GM18951 (cell line): ENCODE data around the gene DIRAS1.

ENCODE experiments used
- POLR2A ChIP-seq: IDR thresholded peaks from 4 replicates; pipeline ENCODE4 v1.6.1; 2011; ENCODE audit warnings: mild to moderate bottlenecking; ENCODE audit not compliant: insufficient read length, insufficient read depth; ENCODE audit errors: extremely low read depth
- in situ Hi-C: fragments of 300-500 bp; cut with MboI; formaldehyde crosslinking; loops from one replicate; pipeline ENCODE4 v1.12.0; 2022; ENCODE audit warnings: low sequenced_read_pairs, mixed read lengths, inconsistent platforms; ENCODE audit not compliant: unreplicated experiment

Gene DIRAS1

DNA sequence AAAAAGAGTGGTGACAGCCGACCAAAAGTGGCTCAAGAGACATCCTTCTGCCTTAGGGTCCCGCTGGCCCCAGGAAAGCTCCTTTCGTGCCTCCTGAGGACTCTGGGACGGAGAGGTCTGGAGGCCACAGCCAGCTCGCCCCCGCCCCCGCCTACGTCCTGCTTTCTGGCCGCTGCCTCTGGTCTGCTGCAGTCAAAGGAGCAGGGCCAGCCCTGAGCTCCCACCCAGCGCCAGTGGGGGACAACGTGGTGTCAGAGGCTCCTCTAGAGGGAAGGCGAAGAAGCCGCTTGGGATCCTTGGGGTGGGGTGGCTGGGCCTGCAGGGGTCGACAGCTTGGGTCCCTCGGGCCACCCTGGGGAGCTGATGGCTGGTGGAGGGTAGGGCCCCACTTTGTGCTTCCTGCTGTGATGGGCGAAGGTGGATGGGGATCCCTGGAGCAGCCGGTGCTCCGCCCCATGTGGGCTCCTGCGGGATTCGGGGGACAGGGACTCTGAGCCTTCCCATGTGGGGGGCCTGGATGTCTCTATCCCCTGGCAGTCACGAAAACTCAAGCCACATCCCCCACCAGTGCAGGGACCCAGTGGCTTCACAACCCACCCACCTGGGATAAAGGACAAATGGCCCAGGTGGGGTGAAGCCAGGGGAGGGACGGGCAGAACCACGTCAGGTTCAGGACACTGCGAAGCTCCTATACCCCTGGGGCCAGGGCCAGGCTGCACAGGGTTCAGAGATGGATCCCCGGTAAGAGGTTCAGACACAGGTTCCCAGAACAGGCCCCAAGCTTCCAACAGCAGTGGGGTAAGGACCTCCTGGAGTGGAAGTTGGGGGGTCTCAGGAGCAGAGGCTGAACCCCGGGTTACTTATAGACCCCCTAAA lies 9.0 kb upstream of the DIRAS1 start:
- in situ Hi-C loops = no loop called here
- no peak for TF ChIP-seq POLR2A

DNA sequence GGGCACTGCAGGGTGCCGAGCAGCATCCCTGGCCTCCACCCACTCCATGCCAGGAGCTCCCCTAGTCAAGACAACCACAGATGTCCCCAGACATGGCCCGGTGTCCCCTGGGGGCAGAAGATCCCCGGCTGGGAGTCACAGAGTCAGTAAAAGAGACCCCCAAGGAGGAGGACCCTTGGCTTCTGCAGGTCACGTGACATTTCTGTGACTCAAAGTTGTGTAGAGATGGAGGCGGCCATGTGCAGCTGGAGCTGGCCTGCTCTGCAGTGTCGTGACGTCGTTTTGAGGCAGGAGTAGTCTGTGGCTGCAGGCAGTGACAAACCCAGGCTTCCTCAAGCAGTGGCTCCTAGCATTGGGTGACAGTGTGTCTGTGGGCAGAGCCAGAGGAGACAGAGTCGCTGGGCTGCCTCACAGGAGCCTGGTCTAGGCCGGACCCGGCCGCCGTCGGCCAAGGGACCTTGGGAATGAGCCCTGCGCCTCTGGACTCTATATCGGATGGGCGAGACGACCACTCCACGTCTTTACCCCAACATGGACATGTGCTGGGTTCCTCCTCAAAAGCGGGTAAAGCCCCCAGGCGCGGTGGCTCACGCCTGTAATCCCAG lies 7.7 kb upstream of the DIRAS1 start:
- in situ Hi-C loops = no loop called here

DNA sequence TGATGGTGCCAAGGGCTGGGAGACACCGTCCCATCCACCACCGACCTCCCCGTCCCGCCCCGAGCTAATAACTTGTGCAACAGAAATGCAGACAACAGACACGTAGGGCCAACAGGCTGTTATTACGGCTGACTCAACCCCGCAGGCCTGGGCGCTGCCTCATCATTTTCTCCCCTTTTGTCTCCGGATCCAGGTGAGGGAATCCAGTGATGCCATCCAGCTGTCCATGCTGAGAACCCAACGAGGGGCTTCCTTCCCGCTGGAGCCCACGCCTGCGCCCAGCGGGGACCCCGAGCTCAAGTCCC lies 6.4 kb upstream of the DIRAS1 start:
- in situ Hi-C loops = no loop called here
- no peak for TF ChIP-seq POLR2A

More for the DNA sequence above, 7.7 kb upstream of the DIRAS1 start:
- TF ChIP-seq POLR2A = no peak

DNA sequence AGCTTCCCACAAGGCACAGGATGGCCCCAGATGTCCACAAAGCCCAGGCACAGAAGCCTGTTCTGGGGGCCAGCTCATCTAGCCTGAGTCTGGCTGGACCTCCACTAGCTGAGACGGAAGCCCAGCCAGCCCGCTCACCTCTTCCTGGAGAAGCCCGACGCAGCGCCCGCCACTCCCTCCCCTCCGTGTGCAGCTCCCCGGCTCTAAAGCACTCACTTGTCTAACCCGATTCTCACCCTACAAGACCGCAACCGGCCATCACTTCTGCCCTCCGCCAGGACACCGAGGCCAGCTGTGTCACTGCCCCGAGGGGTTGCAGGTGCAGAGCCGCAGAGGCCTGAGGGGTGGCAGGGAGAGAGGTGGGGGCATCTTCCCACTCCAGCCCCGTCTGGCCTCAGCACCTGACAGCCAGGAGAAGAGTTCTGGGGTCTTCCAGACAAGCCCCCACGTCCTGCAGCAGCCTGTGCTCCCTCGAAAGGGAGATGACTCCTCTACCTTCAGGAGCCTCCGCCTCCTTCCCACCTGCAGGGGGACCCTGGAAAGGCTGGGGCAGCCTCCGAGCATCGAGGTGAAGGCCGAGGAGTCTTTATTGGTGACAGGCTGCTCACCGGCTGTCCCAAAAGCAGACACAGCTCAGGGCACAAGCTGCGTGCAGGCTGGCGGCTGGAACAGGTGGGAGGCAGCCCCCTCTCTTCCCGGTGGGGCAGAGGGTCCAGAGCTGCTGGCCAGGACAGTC lies 5.9 kb upstream of the DIRAS1 start:
- no peak for TF ChIP-seq POLR2A
- in situ Hi-C loops = no loop called here

DNA sequence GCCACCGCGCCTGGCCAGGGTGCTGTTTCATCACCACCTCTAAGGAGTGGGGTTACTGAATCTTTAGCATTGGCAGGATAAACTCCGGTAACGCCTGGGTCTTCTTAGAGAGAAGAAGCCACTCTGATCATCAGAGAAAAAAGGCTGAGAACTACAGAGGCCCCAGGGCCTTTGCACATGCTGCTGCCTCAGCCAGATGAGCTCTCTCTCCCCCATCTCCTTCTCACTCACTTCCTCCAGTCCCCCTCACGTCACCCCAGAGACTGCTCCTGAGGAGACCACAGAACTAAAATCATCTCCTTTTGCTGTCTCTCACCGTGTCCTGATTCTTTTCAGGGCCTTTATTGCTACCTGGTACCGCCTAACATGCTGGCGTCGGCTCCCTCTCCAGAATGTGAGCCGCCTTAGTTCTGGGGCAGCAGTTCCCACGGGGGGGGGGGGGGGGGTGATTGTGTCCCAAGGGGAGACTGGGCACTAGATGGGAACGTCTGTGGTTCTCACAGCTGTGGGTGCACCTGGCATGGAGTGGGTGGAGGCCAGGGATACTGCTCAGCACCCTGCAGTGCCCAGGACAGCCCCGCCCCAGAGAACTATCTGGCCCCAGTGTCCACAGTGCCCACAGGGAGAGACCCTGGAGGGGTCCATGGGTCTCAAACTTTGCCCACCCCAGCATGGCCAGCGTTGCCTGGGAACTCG lies 5.1 kb upstream of the DIRAS1 start:
- in situ Hi-C loops = no loop called here
- TF ChIP-seq POLR2A = no peak

DNA sequence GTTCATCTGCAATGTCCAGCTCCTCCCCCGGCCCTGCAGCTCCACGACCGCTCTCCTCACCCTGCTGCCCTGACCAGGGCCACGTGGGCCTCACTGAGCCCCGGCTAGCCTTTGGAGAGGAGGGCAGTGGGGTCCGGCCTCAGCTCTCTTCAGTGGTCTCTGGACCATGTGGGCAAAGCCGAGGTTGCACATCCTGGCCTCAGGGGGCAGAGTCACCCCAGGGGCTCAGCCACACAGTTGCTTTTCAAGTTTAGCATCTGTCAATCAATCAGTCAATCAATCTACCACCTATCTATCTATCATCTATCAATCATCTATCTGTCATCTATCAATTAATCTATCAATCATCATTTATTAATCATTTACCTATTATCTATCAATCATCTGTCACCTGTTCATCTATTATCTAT lies 3.0 kb upstream of the DIRAS1 start:
- no peak for TF ChIP-seq POLR2A
- in situ Hi-C loops = no loop called here

DNA sequence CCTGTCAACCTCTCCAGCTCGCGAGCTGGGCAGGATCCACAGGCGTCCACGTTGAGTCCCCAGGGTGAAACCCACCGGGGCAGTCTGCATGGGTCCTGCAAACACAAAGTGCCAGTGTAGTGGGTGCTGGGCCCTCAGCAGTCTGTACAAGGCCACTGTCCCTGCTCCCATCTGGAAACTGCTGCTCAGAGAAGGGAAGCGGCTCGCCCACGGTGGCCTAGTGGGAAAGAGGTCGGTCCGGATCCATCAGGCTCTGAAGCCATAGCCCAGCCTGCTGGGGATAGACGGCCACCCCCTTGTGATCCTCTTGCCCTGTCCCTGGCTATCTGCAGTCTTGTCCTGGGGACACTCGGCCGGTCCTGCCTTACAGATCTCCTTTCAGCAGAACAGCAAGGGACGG lies 2.6 kb upstream of the DIRAS1 start:
- TF ChIP-seq POLR2A = no peak
- in situ Hi-C loops = no loop called here

DNA sequence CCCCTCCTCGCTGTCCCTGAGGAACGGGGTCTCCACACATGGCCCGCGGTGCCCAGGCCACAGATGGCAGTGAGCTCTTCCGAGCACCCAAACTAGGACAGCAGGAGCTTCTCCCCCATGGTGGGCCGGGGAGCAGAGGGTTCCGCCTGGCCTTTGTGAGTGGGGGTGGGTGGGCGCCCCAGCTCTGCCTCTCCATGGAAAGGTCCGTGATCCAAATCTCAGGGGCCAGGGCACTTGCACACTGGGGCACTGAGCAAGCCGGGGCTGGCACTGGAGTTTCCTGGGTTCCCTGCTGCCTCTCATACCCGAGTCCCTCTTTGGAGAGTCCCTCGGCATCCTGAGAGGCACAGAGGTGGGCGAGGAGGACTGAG lies 2.2 kb upstream of the DIRAS1 start:
- in situ Hi-C loops = no loop called here
- TF ChIP-seq POLR2A = no peak

DNA sequence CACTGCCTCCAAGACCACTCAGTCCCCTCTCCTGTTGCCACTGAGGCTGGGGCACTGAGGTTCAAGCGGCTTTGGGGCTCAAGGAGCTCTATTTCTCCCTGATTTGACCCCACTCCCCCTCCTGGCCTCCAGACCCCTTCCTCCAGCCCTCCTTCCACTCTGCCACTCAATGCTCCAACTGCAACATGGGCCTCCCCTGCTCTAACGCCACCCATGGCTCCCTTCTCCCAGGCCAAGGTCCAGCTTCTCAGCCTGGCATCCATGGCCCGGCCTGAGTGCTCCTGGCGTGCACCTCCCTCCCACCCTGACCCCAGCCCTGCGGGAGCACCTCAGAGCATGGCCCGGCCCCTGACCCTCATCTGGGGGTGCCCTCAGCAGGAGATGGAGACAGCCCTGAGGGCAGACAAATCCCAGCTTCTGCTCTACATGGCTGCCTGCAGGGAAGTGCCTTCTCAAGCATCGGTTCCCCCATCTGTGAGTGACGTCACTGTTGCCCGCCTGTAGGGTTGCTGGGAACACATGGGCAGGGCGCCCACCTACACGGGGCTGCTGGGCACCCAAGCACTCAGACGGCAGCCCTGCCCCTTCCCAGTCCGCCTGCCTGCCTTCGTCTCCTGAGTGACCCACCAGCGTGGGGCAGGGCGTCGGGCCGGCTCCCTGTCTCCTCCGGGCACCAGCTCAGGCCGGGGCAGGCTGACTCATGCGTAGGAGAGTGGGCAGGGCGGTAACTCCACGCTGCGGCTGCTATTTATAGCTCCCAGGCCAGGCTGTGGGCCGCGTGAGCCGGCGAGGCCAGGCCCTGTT lies 1.6 kb upstream of the DIRAS1 start:
- in situ Hi-C loops = no loop called here
- no peak for TF ChIP-seq POLR2A

DNA sequence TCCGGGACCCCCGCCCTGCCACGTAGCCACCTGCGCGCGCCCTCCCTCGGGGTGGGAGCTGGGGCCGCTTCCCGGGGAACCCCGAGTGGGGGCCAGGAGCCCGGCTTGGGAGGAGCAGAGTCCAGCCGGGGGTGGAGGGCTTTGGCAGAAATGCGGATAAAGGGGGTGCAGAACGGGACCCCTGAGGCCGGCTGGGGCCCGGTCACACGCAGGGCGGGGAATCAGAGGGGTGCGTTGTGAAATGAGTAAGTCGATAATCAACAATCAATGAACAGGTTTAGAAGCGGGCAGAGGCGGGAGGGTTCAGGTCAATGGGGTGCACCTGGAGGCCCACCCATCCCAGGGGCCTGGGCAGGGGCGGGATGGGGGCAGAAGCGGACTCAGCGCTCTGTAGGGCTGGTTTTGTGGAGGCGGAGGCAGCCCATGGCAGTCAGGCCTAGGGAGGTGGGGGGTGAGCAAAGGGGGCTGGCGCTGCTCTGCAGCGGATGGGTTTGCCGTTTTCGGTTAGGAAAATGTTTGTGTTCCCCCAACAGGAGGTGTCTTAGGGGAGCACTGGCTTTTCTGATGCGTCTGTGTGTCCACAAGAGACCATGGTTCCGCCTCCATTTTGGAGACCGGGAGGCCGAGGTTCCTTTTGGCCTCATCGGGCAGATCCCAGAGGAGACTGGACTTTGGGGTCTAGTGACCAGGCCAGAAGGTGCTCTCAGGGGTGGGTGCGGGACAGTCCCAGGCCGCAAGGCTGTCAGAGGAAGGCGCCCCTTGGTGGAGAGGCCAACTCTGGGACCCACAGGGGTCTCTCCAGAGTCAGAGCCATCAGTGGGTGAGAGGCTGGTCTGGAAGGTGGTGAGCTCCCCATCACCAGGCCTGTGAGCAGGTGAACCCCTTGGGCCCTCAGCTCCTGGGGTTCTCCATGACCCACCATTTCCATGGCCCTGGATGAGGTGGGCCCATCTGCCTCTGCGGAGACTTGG lies 683 bp upstream of the DIRAS1 start:
- TF ChIP-seq POLR2A = no peak
- in situ Hi-C loops = no loop called here

DNA sequence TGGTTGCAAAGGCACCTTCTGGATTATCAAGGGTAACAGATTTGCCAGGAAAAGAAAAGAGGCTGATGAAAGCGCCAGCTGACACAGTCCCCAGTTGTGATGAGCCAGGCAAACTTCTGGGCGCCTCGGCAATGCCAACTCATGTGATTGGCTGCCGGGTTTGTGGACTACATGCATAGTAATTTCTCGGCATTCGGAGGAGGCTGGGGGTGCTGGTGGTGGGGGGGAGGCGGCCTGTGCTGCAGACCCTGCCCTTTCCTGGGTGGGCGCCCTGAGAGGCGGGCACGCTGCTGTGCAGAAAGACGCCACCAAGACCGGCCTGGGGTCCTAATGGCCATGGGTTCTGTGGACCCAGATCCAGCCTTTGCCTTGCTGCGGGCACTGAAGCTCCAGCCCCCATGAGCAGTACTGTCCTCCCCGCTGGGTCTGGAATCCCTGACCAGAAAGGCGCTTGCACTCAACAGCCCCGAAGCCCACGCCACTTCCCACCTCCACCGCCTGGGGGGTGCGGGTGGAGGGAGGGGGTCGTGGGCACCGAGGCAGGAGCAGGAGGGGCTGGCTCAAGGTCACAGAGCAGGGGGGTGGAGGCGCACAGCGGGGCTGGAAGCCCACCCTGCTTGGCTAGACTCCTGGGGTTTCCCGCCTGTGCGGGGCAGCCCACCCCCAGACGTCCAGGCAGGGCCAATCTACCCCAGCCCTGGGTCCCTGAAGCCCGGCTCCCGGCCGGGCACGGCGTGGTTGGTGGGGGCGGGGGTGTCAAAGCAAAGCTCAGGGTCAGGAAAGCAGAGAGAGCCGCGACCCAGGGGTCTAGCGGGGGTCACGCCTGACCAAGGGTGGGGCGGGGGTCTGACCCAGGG lies 1.0 kb downstream of the DIRAS1 start:
- in situ Hi-C loops = no loop called here
- TF ChIP-seq POLR2A = no peak
